Measurements from ENCODE around the gene SLIT3.
A peak's percentile ranks its signal among the peaks of the same experiment; 100 is the strongest.

The SLIT3 gene

DNA sequence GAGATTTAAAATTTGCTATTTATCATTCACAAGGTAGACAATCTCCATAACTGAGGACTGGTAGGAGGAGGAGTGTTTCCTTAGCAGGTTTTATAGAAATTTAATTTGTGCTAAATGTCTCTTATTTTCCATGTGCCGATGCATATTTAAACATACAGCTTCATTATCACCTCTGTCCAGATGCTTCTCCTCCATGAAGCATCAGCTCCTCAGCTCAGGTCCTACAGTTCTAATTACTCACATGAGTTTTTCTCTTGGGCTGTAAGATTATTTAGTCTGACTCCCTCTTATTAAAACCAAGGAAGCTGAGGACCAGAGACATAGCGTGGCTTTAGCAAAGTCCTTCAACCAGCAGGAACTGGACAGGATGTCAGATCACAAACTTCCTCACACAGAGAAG lies 421.6 kb downstream of the SLIT3 start:
- no peaks in the 10 kb centered on the region for H4K20me1 ChIP-seq (ENCODE audit: control insufficient read depth, insufficient read depth, low read depth, low read length)
- no peaks in the 10 kb centered on the region for H3K9me2 ChIP-seq (replicated peaks; ENCODE audit: control insufficient read depth, low read length)
- peak overlapping the region; percentile 17 for H3K4me3 ChIP-seq (ENCODE audit: low read length)
- no peak overlapping the region for H3K27ac ChIP-seq (ENCODE audit: low read depth, low read length)
- peaks cover 32% of the 10 kb centered on the region for H3K4me1 ChIP-seq (ENCODE audit: control insufficient read depth, low read length)
- H3K79me2 ChIP-seq (ENCODE audit: control insufficient read depth, low read length): no peaks in the 10 kb centered on the region
- H3F3A ChIP-seq (ENCODE audit: control insufficient read depth, insufficient read depth): peaks cover 3% of the 10 kb centered on the region; the same call in 1 of the 2 replicates
- no peaks in the 10 kb centered on the region for H3K36me3 ChIP-seq (ENCODE audit: control insufficient read depth, low read length)
- no peaks in the 10 kb centered on the region for H3K9me3 ChIP-seq (ENCODE audit: control insufficient read depth, insufficient read depth, low read length)
- peaks cover 46% of the 10 kb centered on the region for H3K27me3 ChIP-seq (ENCODE audit: control insufficient read depth, low read length)
- H3K4me2 ChIP-seq (ENCODE audit: low read length): peak overlapping the region; percentile 54
- TF ChIP-seq, protein P1, sequence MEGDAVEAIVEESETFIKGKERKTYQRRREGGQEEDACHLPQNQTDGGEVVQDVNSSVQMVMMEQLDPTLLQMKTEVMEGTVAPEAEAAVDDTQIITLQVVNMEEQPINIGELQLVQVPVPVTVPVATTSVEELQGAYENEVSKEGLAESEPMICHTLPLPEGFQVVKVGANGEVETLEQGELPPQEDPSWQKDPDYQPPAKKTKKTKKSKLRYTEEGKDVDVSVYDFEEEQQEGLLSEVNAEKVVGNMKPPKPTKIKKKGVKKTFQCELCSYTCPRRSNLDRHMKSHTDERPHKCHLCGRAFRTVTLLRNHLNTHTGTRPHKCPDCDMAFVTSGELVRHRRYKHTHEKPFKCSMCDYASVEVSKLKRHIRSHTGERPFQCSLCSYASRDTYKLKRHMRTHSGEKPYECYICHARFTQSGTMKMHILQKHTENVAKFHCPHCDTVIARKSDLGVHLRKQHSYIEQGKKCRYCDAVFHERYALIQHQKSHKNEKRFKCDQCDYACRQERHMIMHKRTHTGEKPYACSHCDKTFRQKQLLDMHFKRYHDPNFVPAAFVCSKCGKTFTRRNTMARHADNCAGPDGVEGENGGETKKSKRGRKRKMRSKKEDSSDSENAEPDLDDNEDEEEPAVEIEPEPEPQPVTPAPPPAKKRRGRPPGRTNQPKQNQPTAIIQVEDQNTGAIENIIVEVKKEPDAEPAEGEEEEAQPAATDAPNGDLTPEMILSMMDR (IDR thresholded peaks at IDR 0.05; ENCODE audit: low read depth, low read length, poor library complexity, severe bottlenecking): no peak
- no peak for TF ChIP-seq EZH2phosphoT487 (IDR thresholded peaks at IDR 0.05; ENCODE audit: borderline replicate concordance, low read length)

DNA sequence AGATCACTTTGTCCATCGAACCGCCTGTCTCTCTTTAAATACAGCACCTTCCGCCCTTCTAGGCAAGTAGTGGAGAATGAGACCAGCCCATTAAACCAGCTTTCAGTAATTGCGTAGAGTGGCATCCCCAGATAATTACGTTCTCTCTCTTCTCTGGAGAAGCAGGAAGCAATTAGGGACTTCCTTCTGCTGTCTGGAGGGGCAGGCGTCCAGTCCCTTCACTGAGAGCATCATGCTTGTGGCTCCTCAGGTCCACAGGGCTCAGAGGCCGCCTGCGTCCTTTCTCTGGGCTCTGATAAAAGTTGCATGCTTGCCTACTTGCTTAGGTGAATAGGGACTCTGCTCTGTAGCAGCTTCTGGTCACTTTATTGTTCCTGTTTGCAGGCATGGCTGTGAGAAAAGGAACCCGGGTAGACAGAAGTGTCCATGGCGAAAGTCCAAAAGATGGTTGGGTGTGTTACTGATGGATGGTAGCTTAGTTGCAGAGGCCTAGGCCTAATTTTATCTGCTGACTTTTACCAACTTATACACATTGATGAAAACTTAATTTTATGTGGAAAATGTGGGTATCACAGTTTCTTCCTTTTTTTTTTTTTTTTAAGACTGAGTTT lies 422.7 kb downstream of the SLIT3 start:
- peaks cover 49% of the 10 kb centered on the region for H3K27me3 ChIP-seq (ENCODE audit: control insufficient read depth, low read length)
- H4K20me1 ChIP-seq (ENCODE audit: control insufficient read depth, insufficient read depth, low read depth, low read length): no peaks in the 10 kb centered on the region
- H3F3A ChIP-seq (ENCODE audit: control insufficient read depth, insufficient read depth): peaks cover 3% of the 10 kb centered on the region; the same call in 1 of the 2 replicates
- H3K9me2 ChIP-seq (replicated peaks; ENCODE audit: control insufficient read depth, low read length): no peaks in the 10 kb centered on the region
- no peak overlapping the region for H3K4me2 ChIP-seq (ENCODE audit: low read length)
- no peaks in the 10 kb centered on the region for H3K79me2 ChIP-seq (ENCODE audit: control insufficient read depth, low read length)
- TF ChIP-seq EZH2phosphoT487 (IDR thresholded peaks at IDR 0.05; ENCODE audit: borderline replicate concordance, low read length): no peak
- TF ChIP-seq, protein P1 (IDR thresholded peaks at IDR 0.05; ENCODE audit: low read depth, low read length, poor library complexity, severe bottlenecking): no peak
- no peak overlapping the region for H3K4me3 ChIP-seq (ENCODE audit: low read length)
- no peak overlapping the region for H3K27ac ChIP-seq (ENCODE audit: low read depth, low read length)
- H3K9me3 ChIP-seq (ENCODE audit: control insufficient read depth, insufficient read depth, low read length): no peaks in the 10 kb centered on the region
- no peaks in the 10 kb centered on the region for H3K36me3 ChIP-seq (ENCODE audit: control insufficient read depth, low read length)
- H3K4me1 ChIP-seq (ENCODE audit: control insufficient read depth, low read length): peaks cover 32% of the 10 kb centered on the region

DNA sequence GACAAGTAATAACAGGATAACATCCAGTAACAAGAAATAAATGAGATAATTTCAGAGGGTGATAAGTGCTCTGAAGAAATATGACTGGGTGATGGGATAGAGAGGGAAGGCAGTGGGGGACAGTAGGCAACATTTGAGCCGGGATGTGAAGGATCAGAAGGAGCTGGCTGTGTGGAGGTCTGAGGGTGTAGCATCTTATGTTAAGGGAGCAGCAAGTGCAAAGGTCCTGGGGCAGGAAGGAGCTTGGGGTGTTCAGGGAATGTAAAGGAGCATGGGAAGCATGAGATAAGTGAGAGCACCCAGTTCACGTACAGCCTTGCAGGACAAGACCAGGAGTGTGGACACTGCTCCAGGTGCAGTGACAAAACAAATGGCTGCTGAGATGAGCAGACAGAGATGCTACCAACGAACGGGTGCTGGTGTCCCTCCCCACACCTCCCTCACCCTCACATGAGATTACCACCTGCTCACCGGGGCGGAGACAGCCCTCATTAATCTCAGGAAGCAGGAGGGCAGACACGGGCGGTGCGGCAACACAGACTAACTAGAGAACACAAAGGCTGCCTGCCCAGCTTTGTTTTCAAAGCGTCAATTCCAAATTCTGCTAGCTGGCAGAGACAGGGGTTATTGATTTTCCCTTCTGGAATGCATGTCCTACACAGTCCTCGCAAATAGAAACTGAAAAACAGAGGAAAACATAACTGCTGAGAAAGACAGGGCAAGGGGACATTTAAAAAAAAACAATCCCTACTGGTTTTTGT lies 423.6 kb downstream of the SLIT3 start:
- Histone ChIP-seq H3K4me3 (ENCODE audit: low read length) (no peak overlapping the region), H3K9me2 (replicated peaks; ENCODE audit: control insufficient read depth, low read length) (no peaks in the 10 kb centered on the region), H4K20me1 (ENCODE audit: control insufficient read depth, insufficient read depth, low read depth, low read length) (no peaks in the 10 kb centered on the region), H3K4me2 (ENCODE audit: low read length) (no peak overlapping the region), H3K27me3 (ENCODE audit: control insufficient read depth, low read length) (peaks cover 46% of the 10 kb centered on the region), H3K27ac (ENCODE audit: low read depth, low read length) (no peak overlapping the region), H3K9me3 (ENCODE audit: control insufficient read depth, insufficient read depth, low read length) (no peaks in the 10 kb centered on the region), H3F3A (ENCODE audit: control insufficient read depth, insufficient read depth) (peaks cover 3% of the 10 kb centered on the region; the same call in 1 of the 2 replicates), H3K4me1 (ENCODE audit: control insufficient read depth, low read length) (peaks cover 32% of the 10 kb centered on the region), H3K36me3 (ENCODE audit: control insufficient read depth, low read length) (no peaks in the 10 kb centered on the region), H3K79me2 (ENCODE audit: control insufficient read depth, low read length) (no peaks in the 10 kb centered on the region)
- TF ChIP-seq, protein P1 (IDR thresholded peaks at IDR 0.05; ENCODE audit: low read depth, low read length, poor library complexity, severe bottlenecking): no peak
- TF ChIP-seq EZH2phosphoT487 (IDR thresholded peaks at IDR 0.05; ENCODE audit: borderline replicate concordance, low read length): no peak

Measured in DOHH2 (cell line).